ENCODE data around the gene IL22. TPM values are rescaled to one million over a fixed set of nuclear protein-coding genes. Genes with fewer than 3 reads are reported as not detected.

IL22 gene
- total RNA-seq, 5 donors from 2014 or later (not counting 1 experiment from before 2014, with no cell fraction given): 0.63 TPM; not detected in 4

DNA sequence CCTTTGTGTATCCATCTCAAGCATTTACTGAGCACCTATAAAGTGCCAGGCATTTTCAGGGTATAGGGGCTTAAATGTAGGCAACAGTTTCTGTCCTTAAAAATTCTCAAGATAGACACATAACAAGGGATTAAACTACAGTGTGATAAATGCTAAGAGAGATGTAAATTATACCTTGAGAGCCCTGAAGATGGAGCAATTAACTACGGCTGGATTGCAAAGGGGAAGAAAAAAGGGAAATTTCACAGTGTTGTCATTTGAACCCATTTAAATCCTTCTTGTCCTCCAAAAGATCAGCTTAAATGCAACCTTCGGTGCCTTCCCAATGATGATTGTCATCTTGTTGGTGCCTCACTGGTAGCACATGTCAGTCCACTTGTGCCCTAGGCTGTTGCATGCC lies 16.3 kb downstream of the IL22 start:
- peak overlapping the region; percentile 91 to 97 for H3K27ac Mint-ChIP-seq
- peak in 1 of 4 experiments; percentile 9 for ATAC-seq (replicated peaks in 1 of 4)
- H3K9me3 Mint-ChIP-seq: no peaks in the 10 kb centered on the region
- H3K4me3 Mint-ChIP-seq: peak overlapping the region; percentile 84 to 86 (median 85)
- Histone ChIP-seq H3K36me3 (ENCODE audit: control insufficient read depth in 2 of 2, extremely low read depth in 1 of 2, insufficient read depth in 1 of 2, low read length in 1 of 2) (no peaks in the 10 kb centered on the region), H3K27ac (ENCODE audit: low read length) (peak overlapping the region; percentile 52), H3K4me3 (ENCODE audit: control insufficient read depth in 1 of 2, extremely low read depth in 1 of 2, low read length in 1 of 2) (peak overlapping the region; percentile 42 to 49), H3K27me3 (replicated peaks in 1 of 2; ENCODE audit: control insufficient read depth in 2 of 2, extremely low read depth in 1 of 2, insufficient read depth in 2 of 2, low read length in 1 of 2) (no peaks in the 10 kb centered on the region), H3K4me1 (ENCODE audit: control insufficient read depth in 1 of 2, extremely low read depth in 1 of 2, insufficient read depth in 2 of 2, low read length in 2 of 2) (peaks cover 18 to 28% of the 10 kb centered on the region in 2 experiments), H3K9me3 (no peaks in the 10 kb centered on the region)
- peaks cover 49 to 58% (median 51%) of the 10 kb centered on the region in 3 donors for H3K4me1 Mint-ChIP-seq
- WGBS (ENCODE audit: insufficient coverage): 97% methylated on average over 2 of the region's 2 CpGs
- no peaks in the 10 kb centered on the region for H3K36me3 Mint-ChIP-seq
- ChIA-PET CTCF (interaction anchor here (0.6 to 2.8 kb wide), 6 partner anchors 9 to 1355 kb away, joined by 3 to 15 read pairs (median 6); no protein-coding TSS in a partner anchor), POLR2A (interaction anchor here in 1 of 2 donors (1.2 kb wide), 1 partner anchor 101 kb away, joined by 3 read pairs; no protein-coding TSS in a partner anchor)
- peak in 1 of 35 experiments; percentile 9 for DNase-seq
- H3K27me3 Mint-ChIP-seq: no peaks in the 10 kb centered on the region

DNA sequence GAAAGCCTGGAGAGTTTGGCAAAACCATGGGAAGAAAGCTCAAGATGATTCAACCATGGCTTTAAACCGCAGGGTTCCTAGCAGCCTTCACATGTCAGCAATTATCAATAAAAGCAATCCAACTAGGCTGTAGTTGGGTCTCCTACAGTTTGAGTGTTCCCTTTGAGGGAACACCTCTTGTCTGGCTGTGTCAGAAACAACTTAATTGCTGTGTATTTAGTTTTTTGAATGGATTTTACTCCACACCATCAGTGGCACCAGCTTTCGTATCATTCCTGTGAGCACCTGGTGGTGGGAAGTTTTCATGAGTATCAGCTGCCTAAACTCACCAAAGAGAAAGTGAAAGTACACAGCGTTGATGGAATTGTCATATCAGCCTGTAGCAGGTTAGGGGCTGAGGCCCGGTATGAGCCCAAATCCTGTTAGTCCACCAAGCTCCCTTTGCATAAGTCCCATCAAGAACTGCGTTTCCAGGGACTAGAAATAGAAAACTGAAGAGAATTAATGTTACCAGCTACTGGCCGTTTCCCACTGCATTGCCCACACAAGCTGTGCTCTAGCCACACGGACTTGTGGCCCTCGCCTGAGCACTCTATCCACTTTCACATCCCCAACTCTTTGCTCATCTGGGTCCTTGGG lies 16.9 kb downstream of the IL22 start:
- peaks cover 18 to 26% of the 10 kb centered on the region in 2 experiments for H3K4me1 ChIP-seq (ENCODE audit: control insufficient read depth in 1 of 2, extremely low read depth in 1 of 2, insufficient read depth in 2 of 2, low read length in 2 of 2)
- Mint-ChIP-seq H3K27me3 (no peaks in the 10 kb centered on the region), H3K27ac (peak overlapping the region; percentile 91 to 97), H3K9me3 (no peaks in the 10 kb centered on the region), H3K4me3 (peak overlapping the region; percentile 84 to 86 (median 85)), H3K4me1 (peaks cover 48 to 56% (median 50%) of the 10 kb centered on the region in 3 donors), H3K36me3 (no peaks in the 10 kb centered on the region)
- peak overlapping the region; percentile 42 to 49 for H3K4me3 ChIP-seq (ENCODE audit: control insufficient read depth in 1 of 2, extremely low read depth in 1 of 2, low read length in 1 of 2)
- H3K27me3 ChIP-seq (replicated peaks in 1 of 2; ENCODE audit: control insufficient read depth in 2 of 2, extremely low read depth in 1 of 2, insufficient read depth in 2 of 2, low read length in 1 of 2): no peaks in the 10 kb centered on the region
- WGBS (ENCODE audit: insufficient coverage): 14% methylated on average over 5 of the region's 8 CpGs
- no peaks in the 10 kb centered on the region for H3K9me3 ChIP-seq
- no peaks in the 10 kb centered on the region for H3K36me3 ChIP-seq (ENCODE audit: control insufficient read depth in 2 of 2, extremely low read depth in 1 of 2, insufficient read depth in 1 of 2, low read length in 1 of 2)
- POLR2A ChIA-PET: interaction anchor here in 1 of 2 donors (1.2 kb wide), 1 partner anchor 100 kb away, joined by 3 read pairs; no protein-coding TSS in a partner anchor
- peak overlapping the region; percentile 52 for H3K27ac ChIP-seq (ENCODE audit: low read length)
- ATAC-seq (replicated peaks in 1 of 4): peak; percentile 73 to 78 (median 75)
- peak in 32 of 35 experiments; percentile 6 to 80 (median 18) for DNase-seq
- CTCF ChIA-PET: interaction anchor here (0.6 to 2.8 kb wide), 9 partner anchors 13 to 1354 kb away, joined by 3 to 15 read pairs (median 5); no protein-coding TSS in a partner anchor

DNA sequence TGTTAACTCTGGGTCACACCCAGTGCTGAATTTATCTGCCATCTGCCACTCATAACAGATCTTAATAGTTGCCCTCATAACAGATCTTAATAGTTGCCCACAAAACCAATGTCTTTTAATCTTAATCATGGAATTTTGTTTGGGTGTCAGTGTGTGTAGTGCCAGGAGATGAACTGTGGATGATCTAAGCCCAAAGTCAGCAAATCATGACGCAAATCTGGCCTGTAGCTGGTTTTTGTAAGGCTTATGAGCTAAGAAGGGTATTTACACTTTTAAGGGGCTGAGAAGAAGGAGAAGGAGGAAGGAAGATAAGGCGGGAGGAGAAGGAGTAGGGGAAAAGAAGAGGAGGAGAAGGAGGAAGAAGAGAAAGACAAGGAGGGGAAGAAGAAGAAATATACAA lies 17.8 kb downstream of the IL22 start:
- Histone ChIP-seq H3K4me1 (ENCODE audit: control insufficient read depth in 1 of 2, extremely low read depth in 1 of 2, insufficient read depth in 2 of 2, low read length in 2 of 2) (peaks cover 11 to 20% of the 10 kb centered on the region in 2 experiments), H3K36me3 (ENCODE audit: control insufficient read depth in 2 of 2, extremely low read depth in 1 of 2, insufficient read depth in 1 of 2, low read length in 1 of 2) (no peaks in the 10 kb centered on the region), H3K9me3 (no peaks in the 10 kb centered on the region), H3K27ac (ENCODE audit: low read length) (no peak overlapping the region), H3K27me3 (replicated peaks in 1 of 2; ENCODE audit: control insufficient read depth in 2 of 2, extremely low read depth in 1 of 2, insufficient read depth in 2 of 2, low read length in 1 of 2) (no peaks in the 10 kb centered on the region), H3K4me3 (ENCODE audit: control insufficient read depth in 1 of 2, extremely low read depth in 1 of 2, low read length in 1 of 2) (no peak overlapping the region)
- Mint-ChIP-seq H3K4me3 (peak overlapping the region in 2 of 3 donors; percentile 0 to 84), H3K27me3 (no peaks in the 10 kb centered on the region), H3K4me1 (peaks cover 38 to 47% (median 42%) of the 10 kb centered on the region in 3 donors), H3K27ac (peak overlapping the region; percentile 53 to 97), H3K9me3 (no peaks in the 10 kb centered on the region), H3K36me3 (no peaks in the 10 kb centered on the region)
- DNase-seq (no peak), ATAC-seq (replicated peaks in 1 of 4) (no peak)
- POLR2A ChIA-PET: no interaction called here
- 100% methylated on average over 2 of the region's 2 CpGs for whole genome bisulfite sequencing (ENCODE audit: insufficient coverage)
- CTCF ChIA-PET: interaction anchor here (0.6 to 2.8 kb wide), 6 partner anchors 12 to 961 kb away, joined by 3 to 15 read pairs (median 4); no protein-coding TSS in a partner anchor

DNA sequence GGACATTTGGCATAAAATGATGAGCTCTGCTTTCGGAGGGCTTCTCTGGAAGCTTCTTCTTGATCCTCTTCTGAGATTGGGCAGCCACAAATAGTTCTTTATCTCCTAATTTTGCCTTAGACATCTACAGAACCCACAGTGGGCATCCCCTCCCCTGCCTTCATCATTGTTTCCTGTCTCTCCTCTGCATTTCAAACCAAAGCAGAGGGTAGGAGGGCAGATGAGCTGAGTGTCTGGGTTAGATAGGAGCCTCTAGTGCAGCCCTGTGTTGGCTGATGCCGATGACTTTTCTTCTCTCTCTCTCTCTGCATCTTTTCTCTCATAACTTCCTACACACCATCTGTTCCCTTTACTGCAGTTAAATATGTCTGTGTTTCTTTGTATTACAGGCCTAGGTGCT lies 19.3 kb downstream of the IL22 start:
- ChIA-PET POLR2A (no interaction called here), CTCF (interaction anchor here in 1 of 2 donors (0.7 to 1.0 kb wide), 3 partner anchors 10 to 216 kb away, joined by 3 to 5 read pairs (median 4); no protein-coding TSS in a partner anchor)
- Histone ChIP-seq H3K4me3 (ENCODE audit: control insufficient read depth in 1 of 2, extremely low read depth in 1 of 2, low read length in 1 of 2) (no peak overlapping the region), H3K4me1 (ENCODE audit: control insufficient read depth in 1 of 2, extremely low read depth in 1 of 2, insufficient read depth in 2 of 2, low read length in 2 of 2) (peaks cover 10 to 14% of the 10 kb centered on the region in 2 experiments), H3K9me3 (no peaks in the 10 kb centered on the region), H3K27me3 (replicated peaks in 1 of 2; ENCODE audit: control insufficient read depth in 2 of 2, extremely low read depth in 1 of 2, insufficient read depth in 2 of 2, low read length in 1 of 2) (no peaks in the 10 kb centered on the region), H3K36me3 (ENCODE audit: control insufficient read depth in 2 of 2, extremely low read depth in 1 of 2, insufficient read depth in 1 of 2, low read length in 1 of 2) (no peaks in the 10 kb centered on the region), H3K27ac (ENCODE audit: low read length) (no peak overlapping the region)
- H3K4me1 Mint-ChIP-seq: peaks cover 30 to 37% (median 34%) of the 10 kb centered on the region in 3 donors
- DNase-seq: peak in 1 of 35 experiments; percentile 23
- ATAC-seq (replicated peaks in 1 of 4): peak in 1 of 4 experiments; percentile 61
- H3K27me3 Mint-ChIP-seq: no peaks in the 10 kb centered on the region
- no peak overlapping the region for H3K4me3 Mint-ChIP-seq
- WGBS (ENCODE audit: insufficient coverage): no CpG with 5 or more reads among the region's 2 CpGs
- H3K27ac Mint-ChIP-seq: peak overlapping the region in 1 of 2 donors; percentile 4
- no peaks in the 10 kb centered on the region for H3K36me3 Mint-ChIP-seq
- H3K9me3 Mint-ChIP-seq: no peaks in the 10 kb centered on the region

DNA sequence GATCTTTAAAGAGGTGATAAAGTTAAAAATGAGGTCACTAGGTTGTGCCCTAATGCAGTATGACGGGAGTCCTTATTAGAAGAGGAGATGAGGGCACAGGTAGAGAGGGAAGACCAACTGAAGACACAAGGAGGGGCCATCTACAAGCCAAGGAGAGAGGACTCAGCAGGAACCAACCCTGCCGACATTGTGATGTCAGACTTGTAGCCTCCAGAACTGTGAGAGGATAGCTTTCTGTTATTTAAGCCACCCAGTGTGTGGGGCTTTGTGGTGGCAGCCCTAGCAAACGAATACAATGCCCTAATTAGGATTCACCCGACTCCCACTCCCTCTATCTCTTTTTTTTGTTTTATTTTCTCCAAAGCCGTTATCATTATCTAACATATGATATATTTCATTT lies 19.9 kb downstream of the IL22 start:
- no peaks in the 10 kb centered on the region for H3K36me3 Mint-ChIP-seq
- Histone ChIP-seq H3K9me3 (no peaks in the 10 kb centered on the region), H3K36me3 (ENCODE audit: control insufficient read depth in 2 of 2, extremely low read depth in 1 of 2, insufficient read depth in 1 of 2, low read length in 1 of 2) (no peaks in the 10 kb centered on the region), H3K4me3 (ENCODE audit: control insufficient read depth in 1 of 2, extremely low read depth in 1 of 2, low read length in 1 of 2) (no peak overlapping the region), H3K27me3 (replicated peaks in 1 of 2; ENCODE audit: control insufficient read depth in 2 of 2, extremely low read depth in 1 of 2, insufficient read depth in 2 of 2, low read length in 1 of 2) (no peaks in the 10 kb centered on the region), H3K27ac (ENCODE audit: low read length) (no peak overlapping the region), H3K4me1 (ENCODE audit: control insufficient read depth in 1 of 2, extremely low read depth in 1 of 2, insufficient read depth in 2 of 2, low read length in 2 of 2) (peaks cover 10 to 14% of the 10 kb centered on the region in 2 experiments)
- H3K27ac Mint-ChIP-seq: no peak overlapping the region
- no peaks in the 10 kb centered on the region for H3K9me3 Mint-ChIP-seq
- H3K4me1 Mint-ChIP-seq: peaks cover 30 to 37% (median 34%) of the 10 kb centered on the region in 3 donors
- ChIA-PET CTCF (interaction anchor here in 1 of 2 donors (1.0 kb wide), 1 partner anchor 10 kb away, joined by 4 read pairs; no protein-coding TSS in a partner anchor), POLR2A (no interaction called here)
- 88% methylated on average over 2 of the region's 5 CpGs for WGBS (ENCODE audit: insufficient coverage)
- DNase-seq: no peak
- no peak for ATAC-seq (replicated peaks in 1 of 4)
- no peak overlapping the region for H3K4me3 Mint-ChIP-seq
- H3K27me3 Mint-ChIP-seq: no peaks in the 10 kb centered on the region

DNA sequence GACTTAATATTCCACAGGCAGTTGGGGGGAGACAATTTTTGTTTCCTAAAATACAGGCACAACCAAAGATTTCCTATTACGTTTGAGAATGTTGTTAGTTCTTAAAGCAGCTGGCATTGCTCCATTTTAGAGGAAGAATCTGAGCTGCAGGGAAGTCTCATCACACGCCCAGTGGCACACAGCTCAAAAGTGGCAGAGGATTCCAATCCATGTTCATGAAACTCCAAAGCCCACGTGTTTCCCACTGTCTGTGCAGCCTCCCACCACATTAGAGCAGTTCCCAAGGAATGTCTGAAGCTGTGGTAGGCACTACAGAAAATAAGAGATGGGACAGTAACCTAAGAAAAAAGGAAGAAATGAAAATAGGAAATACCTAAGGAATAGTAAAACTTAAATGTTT lies 21.7 kb downstream of the IL22 start:
- Histone ChIP-seq H3K4me3 (ENCODE audit: control insufficient read depth in 1 of 2, extremely low read depth in 1 of 2, low read length in 1 of 2) (no peak overlapping the region), H3K9me3 (no peaks in the 10 kb centered on the region), H3K36me3 (ENCODE audit: control insufficient read depth in 2 of 2, extremely low read depth in 1 of 2, insufficient read depth in 1 of 2, low read length in 1 of 2) (no peaks in the 10 kb centered on the region), H3K27me3 (replicated peaks in 1 of 2; ENCODE audit: control insufficient read depth in 2 of 2, extremely low read depth in 1 of 2, insufficient read depth in 2 of 2, low read length in 1 of 2) (no peaks in the 10 kb centered on the region), H3K27ac (ENCODE audit: low read length) (no peak overlapping the region), H3K4me1 (ENCODE audit: control insufficient read depth in 1 of 2, extremely low read depth in 1 of 2, insufficient read depth in 2 of 2, low read length in 2 of 2) (peaks cover 4 to 7% of the 10 kb centered on the region in 2 experiments)
- H3K4me1 Mint-ChIP-seq: peaks cover 17 to 22% (median 21%) of the 10 kb centered on the region in 3 donors
- no peaks in the 10 kb centered on the region for H3K27me3 Mint-ChIP-seq
- H3K36me3 Mint-ChIP-seq: no peaks in the 10 kb centered on the region
- POLR2A ChIA-PET: no interaction called here
- H3K4me3 Mint-ChIP-seq: no peak overlapping the region
- 100% methylated on average over 1 of the region's 3 CpGs for WGBS (ENCODE audit: insufficient coverage)
- no peaks in the 10 kb centered on the region for H3K9me3 Mint-ChIP-seq
- DNase-seq: no peak
- CTCF ChIA-PET: interaction anchor here (0.6 to 2.0 kb wide), 7 partner anchors 9 to 203 kb away, joined by 3 to 12 read pairs (median 6); no protein-coding TSS in a partner anchor
- no peak overlapping the region for H3K27ac Mint-ChIP-seq
- no peak for ATAC-seq (replicated peaks in 1 of 4)

Measured in T-cell (primary cell).